Esophagus muscularis mucosa (tissue), 4 donors: ENCODE data around the gene SAMD4A. TPM values are rescaled to one million over a fixed set of nuclear protein-coding genes. Genes with fewer than 3 reads are reported as not detected.

ENCODE experiments used
- DNase-seq: peaks from one replicate; pipeline ENCODE4 v3.0.0-alpha.2; 2017; ENCODE audit errors: extremely low spot score
- H3K27ac ChIP-seq, 4 donors: fragments of 200-600 bp; sonication (generic); replicated peaks in 1 of 4; 1 replicate in 3 of 4; 2 replicates in 1 of 4; pipeline ENCODE4 v1.5.1; 2016 to 2019; ENCODE audit warnings: mild to moderate bottlenecking in 1 of 4
- H3K27me3 ChIP-seq, 4 donors: fragments of 200-600 bp; sonication (generic); one replicate each; pipeline versions ENCODE4 v1.5.1 to v1.6.0; 2016 to 2019
- H3K36me3 ChIP-seq, 4 donors: fragments of 200-600 bp; sonication (generic); one replicate each; pipeline ENCODE4 v1.5.1; 2016 to 2019
- H3K4me1 ChIP-seq, 4 donors: fragments of 200-600 bp; sonication (generic); one replicate each; pipeline ENCODE4 v1.5.1; 2016 to 2019
- H3K4me3 ChIP-seq, 4 donors: fragments of 200-600 bp; sonication (generic); 1 replicate in 2 of 4; 2 replicates in 2 of 4; pipeline ENCODE4 v1.5.1; 2016 to 2019; ENCODE audit warnings: mild to moderate bottlenecking in 4 of 4, moderate library complexity in 1 of 4
- H3K9me3 ChIP-seq, 4 donors: fragments of 200-600 bp; sonication (generic); 1 replicate in 3 of 4; 2 replicates in 1 of 4; pipeline ENCODE4 v1.5.1; 2016 to 2019
- EP300 ChIP-seq: sonication (generic); formaldehyde crosslinking; IDR thresholded peaks from one replicate; pipeline ENCODE4 v1.6.1; 2017; ENCODE audit warnings: antibody characterized with exemption
- POLR2A ChIP-seq: fragments of 450-650 bp; IDR thresholded peaks from one replicate; pipeline ENCODE4 v1.6.1; 2017; ENCODE audit warnings: antibody characterized with exemption, moderate library complexity, mild to moderate bottlenecking, low read depth
- POLR2AphosphoS5 ChIP-seq, 2 donors: sonication (generic); formaldehyde crosslinking; IDR thresholded peaks; one replicate each; pipeline ENCODE4 v1.6.1; 2017; ENCODE audit warnings: antibody characterized with exemption in 2 of 2
- WGBS: methylation state at CpG from one replicate; pipeline ENCODE4 v1.1.5; 2018; 5-methylcytosine and 5-hydroxymethylcytosine counted together
- intact Hi-C: fragments of 100-400 bp; cut with DNase I; formaldehyde crosslinking; loops from one replicate; pipeline ENCODE4 v1.15.1; 2023
- total RNA-seq, 4 donors: library from RNA; depleted of rRNA; stranded (reverse); fragments of >200 nt; gene quantifications; one replicate each; pipeline versions ENCODE4 v1.1.0 to v1.2.1, GENCODE V29; 2016
- TF ChIP-seq, protein P1 (sequence below), 3 experiments: fragments of 200-600 bp in 2 of 3; fragments of 450-650 bp in 1 of 3; sonication (generic) in 2 of 3; IDR thresholded peaks; one replicate each; pipeline ENCODE4 v1.5.1; 2017 to 2019; ENCODE audit warnings: antibody characterized with exemption in 3 of 3, mild to moderate bottlenecking in 2 of 3, moderate library complexity in 1 of 3

SAMD4A gene
- total RNA-seq, 4 donors from 2014 or later = 76.8 to 123 (median 97.0) TPM

DNA sequence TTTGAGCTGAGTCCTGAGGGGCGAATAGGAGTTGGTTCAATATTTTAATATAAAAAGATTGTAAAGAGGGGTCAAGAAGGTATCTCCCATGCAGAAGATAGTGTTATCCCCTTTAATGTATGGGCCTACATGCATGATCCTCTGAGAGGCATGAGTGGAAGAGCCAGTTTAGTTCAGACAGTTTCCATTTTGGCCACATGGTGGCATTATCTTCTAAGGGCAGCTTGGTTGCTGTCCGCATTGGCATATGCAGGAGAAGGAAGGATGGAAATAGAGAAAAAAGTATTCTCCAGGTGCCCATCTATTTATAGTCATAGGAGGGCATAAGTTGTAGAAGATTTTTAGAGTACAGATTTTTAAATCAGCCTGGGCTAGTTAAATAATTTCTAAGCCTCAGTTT lies 5.4 kb downstream of the SAMD4A start:
- Histone ChIP-seq H3K36me3 (peaks cover 0 to 6% (median 2%) of the 10 kb centered on the region in 4 donors), H3K9me3 (peaks cover 0 to 3% (median 0%) of the 10 kb centered on the region in 4 donors), H3K27me3 (no peaks in the 10 kb centered on the region), H3K4me1 (peaks cover 55 to 76% (median 74%) of the 10 kb centered on the region in 4 donors), H3K27ac (no peak overlapping the region), H3K4me3 (no peak overlapping the region)
- 95% methylated on average over 2 of the region's 2 CpGs for WGBS
- TF ChIP-seq POLR2A = no peak
- TF ChIP-seq, protein P1, sequence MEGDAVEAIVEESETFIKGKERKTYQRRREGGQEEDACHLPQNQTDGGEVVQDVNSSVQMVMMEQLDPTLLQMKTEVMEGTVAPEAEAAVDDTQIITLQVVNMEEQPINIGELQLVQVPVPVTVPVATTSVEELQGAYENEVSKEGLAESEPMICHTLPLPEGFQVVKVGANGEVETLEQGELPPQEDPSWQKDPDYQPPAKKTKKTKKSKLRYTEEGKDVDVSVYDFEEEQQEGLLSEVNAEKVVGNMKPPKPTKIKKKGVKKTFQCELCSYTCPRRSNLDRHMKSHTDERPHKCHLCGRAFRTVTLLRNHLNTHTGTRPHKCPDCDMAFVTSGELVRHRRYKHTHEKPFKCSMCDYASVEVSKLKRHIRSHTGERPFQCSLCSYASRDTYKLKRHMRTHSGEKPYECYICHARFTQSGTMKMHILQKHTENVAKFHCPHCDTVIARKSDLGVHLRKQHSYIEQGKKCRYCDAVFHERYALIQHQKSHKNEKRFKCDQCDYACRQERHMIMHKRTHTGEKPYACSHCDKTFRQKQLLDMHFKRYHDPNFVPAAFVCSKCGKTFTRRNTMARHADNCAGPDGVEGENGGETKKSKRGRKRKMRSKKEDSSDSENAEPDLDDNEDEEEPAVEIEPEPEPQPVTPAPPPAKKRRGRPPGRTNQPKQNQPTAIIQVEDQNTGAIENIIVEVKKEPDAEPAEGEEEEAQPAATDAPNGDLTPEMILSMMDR (IDR thresholded peaks at IDR 0.05) = peak in 2 of 3 experiments; percentile 19 to 43
- no peak for TF ChIP-seq EP300
- no peak for TF ChIP-seq POLR2AphosphoS5 (IDR thresholded peaks at IDR 0.05)
- no peak for DNase-seq
- intact Hi-C loops = loop anchor here (5.0 kb wide), 1 partner anchor 40 kb away; no protein-coding TSS in a partner anchor

DNA sequence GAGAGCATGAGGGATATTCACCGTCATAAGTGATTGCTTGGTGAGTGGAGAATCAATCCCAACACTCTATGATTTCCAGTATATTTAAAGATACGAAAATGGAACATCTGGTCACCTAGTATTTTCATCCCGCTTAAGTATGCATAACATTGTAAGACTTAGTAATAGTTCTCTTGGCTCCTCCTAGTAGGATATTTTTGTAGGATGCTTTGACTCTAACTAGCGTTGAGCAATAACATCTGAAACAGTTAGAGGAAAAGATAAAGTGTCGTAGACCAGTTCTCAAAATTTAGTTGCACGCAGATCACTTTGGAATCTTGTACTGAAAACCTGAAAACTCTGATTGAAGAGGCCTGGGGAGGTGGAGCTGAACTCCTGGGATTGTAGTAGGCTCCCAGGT lies 7.6 kb downstream of the SAMD4A start:
- no peak overlapping the region for H3K4me3 ChIP-seq
- H3K4me1 ChIP-seq = peaks cover 58 to 83% (median 79%) of the 10 kb centered on the region in 4 donors
- no peak for DNase-seq

GRCh38 chr14:54577494-54577893 lies 10.6 kb downstream of the SAMD4A start:
- Histone ChIP-seq H3K4me1 (peaks cover 45 to 70% (median 67%) of the 10 kb centered on the region in 4 donors), H3K9me3 (no peaks in the 10 kb centered on the region), H3K27me3 (no peaks in the 10 kb centered on the region), H3K36me3 (peaks cover 0 to 3% (median 0%) of the 10 kb centered on the region in 4 donors), H3K27ac (peak overlapping the region in 3 of 4 donors; percentile 40 to 51 (median 41)), H3K4me3 (no peak overlapping the region)
- TF ChIP-seq POLR2A (no peak), POLR2AphosphoS5 (IDR thresholded peaks at IDR 0.05) (no peak), EP300 (no peak)
- TF ChIP-seq, protein P1 (IDR thresholded peaks at IDR 0.05) = no peak
- intact Hi-C loops = no loop called here
- DNase-seq = no peak
- WGBS = 72% methylated on average over 6 of the region's 6 CpGs

More for the DNA sequence above, 7.6 kb downstream of the SAMD4A start:
- Histone ChIP-seq H3K27ac (no peak overlapping the region), H3K36me3 (peaks cover 0 to 6% (median 2%) of the 10 kb centered on the region in 4 donors), H3K9me3 (peaks cover 0 to 3% (median 0%) of the 10 kb centered on the region in 4 donors), H3K27me3 (no peaks in the 10 kb centered on the region)
- 83% methylated on average over 6 of the region's 6 CpGs for WGBS
- TF ChIP-seq POLR2A (no peak), POLR2AphosphoS5 (IDR thresholded peaks at IDR 0.05) (no peak), EP300 (no peak)
- TF ChIP-seq, protein P1 (IDR thresholded peaks at IDR 0.05) = no peak
- intact Hi-C loops = loop anchor here (5.0 kb wide), 1 partner anchor 38 kb away; no protein-coding TSS in a partner anchor

DNA sequence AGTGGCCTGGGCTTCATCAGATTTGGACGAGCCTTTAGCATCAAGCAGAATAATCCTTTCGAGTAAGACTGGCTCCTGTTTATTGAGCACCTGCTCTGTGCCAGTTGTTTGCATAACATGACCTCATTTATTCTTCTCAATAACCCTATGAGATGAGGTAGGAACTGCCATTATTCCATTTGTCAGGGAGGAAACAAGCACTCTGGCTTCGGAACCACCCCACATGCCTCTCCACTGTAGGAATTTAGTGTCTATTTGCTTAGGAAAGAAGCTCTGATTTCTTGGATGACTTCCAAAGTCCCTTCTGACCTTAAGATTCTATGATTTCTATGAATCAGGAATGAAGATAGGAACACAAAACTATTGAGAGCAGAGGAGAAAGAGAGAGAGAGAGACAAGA lies 11.0 kb downstream of the SAMD4A start:
- peaks cover 45 to 72% (median 69%) of the 10 kb centered on the region in 4 donors for H3K4me1 ChIP-seq
- H3K27me3 ChIP-seq = no peaks in the 10 kb centered on the region
- no peak for DNase-seq
- peak overlapping the region; percentile 10 to 51 (median 40) for H3K27ac ChIP-seq
- WGBS = 56% methylated on average over 3 of the region's 3 CpGs
- H3K36me3 ChIP-seq = peaks cover 0 to 3% (median 0%) of the 10 kb centered on the region in 4 donors
- no peak overlapping the region for H3K4me3 ChIP-seq
- no peaks in the 10 kb centered on the region for H3K9me3 ChIP-seq
- TF ChIP-seq POLR2A = no peak
- no peak for TF ChIP-seq POLR2AphosphoS5 (IDR thresholded peaks at IDR 0.05)
- TF ChIP-seq EP300 = no peak
- TF ChIP-seq, protein P1 (IDR thresholded peaks at IDR 0.05) = no peak
- intact Hi-C loops = no loop called here

GRCh38 chr14:54579621-54580020 lies 12.7 kb downstream of the SAMD4A start:
- H3K27me3 ChIP-seq = no peaks in the 10 kb centered on the region
- 25% methylated on average over 1 of the region's 1 CpG for WGBS
- H3K27ac ChIP-seq = peak overlapping the region; percentile 3 to 51 (median 34)
- intact Hi-C loops = no loop called here
- no peak for DNase-seq
- peaks cover 0 to 3% (median 0%) of the 10 kb centered on the region in 4 donors for H3K36me3 ChIP-seq
- no peak overlapping the region for H3K4me3 ChIP-seq
- TF ChIP-seq POLR2AphosphoS5 (IDR thresholded peaks at IDR 0.05) (peak; percentile 43 to 44), POLR2A (no peak)
- TF ChIP-seq, protein P1 (IDR thresholded peaks at IDR 0.05) = no peak
- no peaks in the 10 kb centered on the region for H3K9me3 ChIP-seq
- peaks cover 43 to 72% (median 66%) of the 10 kb centered on the region in 4 donors for H3K4me1 ChIP-seq
